GM23248 (cell line): ENCODE data around the gene MCF2L. TPM values are rescaled to one million over a fixed set of nuclear protein-coding genes. Genes with fewer than 3 reads are reported as not detected.

Source experiments
- DNase-seq: peaks from one replicate; pipeline ENCODE4 v3.0.0-alpha.2; 2015
- H2AFZ ChIP-seq: fragments of 200-600 bp; sonication (generic); 2 replicates; pipeline ENCODE4 v1.6.1; 2016; ENCODE audit warnings: antibody characterized with exemption
- H3F3A ChIP-seq: fragments of 200-600 bp; sonication (generic); 2 replicates; pipeline ENCODE4 v1.6.1; 2016; ENCODE audit warnings: mild to moderate bottlenecking, antibody characterized with exemption, mixed run types; ENCODE audit not compliant: insufficient read depth
- H3K27ac ChIP-seq: fragments of 200-600 bp; sonication (generic); 2 replicates; pipeline ENCODE4 v1.5.1; 2016; ENCODE audit warnings: mild to moderate bottlenecking
- H3K27me3 ChIP-seq: fragments of 200-600 bp; sonication (generic); replicated peaks from 2 replicates; pipeline ENCODE4 v1.6.1; 2016; ENCODE audit warnings: mild to moderate bottlenecking; ENCODE audit not compliant: insufficient read depth
- H3K36me3 ChIP-seq: fragments of 200-600 bp; sonication (generic); 2 replicates; pipeline ENCODE4 v1.6.1; 2016; ENCODE audit warnings: low read depth, mild to moderate bottlenecking
- H3K4me1 ChIP-seq: fragments of 200-600 bp; sonication (generic); 2 replicates; pipeline ENCODE4 v1.6.1; 2016; ENCODE audit warnings: mild to moderate bottlenecking; ENCODE audit not compliant: insufficient read depth
- H3K4me2 ChIP-seq: fragments of 200-600 bp; sonication (generic); one replicate; pipeline ENCODE4 v1.6.1; 2016; ENCODE audit warnings: mild to moderate bottlenecking; ENCODE audit not compliant: unreplicated experiment
- H3K4me3 ChIP-seq: fragments of 200-600 bp; sonication (generic); 2 replicates; pipeline ENCODE4 v1.5.1; 2016; ENCODE audit warnings: mild to moderate bottlenecking
- H3K79me2 ChIP-seq: fragments of 200-600 bp; sonication (generic); 2 replicates; pipeline ENCODE4 v1.6.1; 2016; ENCODE audit warnings: mild to moderate bottlenecking; ENCODE audit not compliant: insufficient read depth
- H3K9ac ChIP-seq: fragments of 200-600 bp; sonication (generic); 2 replicates; pipeline ENCODE4 v1.6.1; 2016; ENCODE audit warnings: mild to moderate bottlenecking
- H3K9me2 ChIP-seq: fragments of 200-600 bp; sonication (generic); 2 replicates; pipeline ENCODE4 v1.6.1; 2016; ENCODE audit warnings: mixed run types, mild to moderate bottlenecking, moderate library complexity; ENCODE audit not compliant: insufficient read depth
- H3K9me3 ChIP-seq: fragments of 200-600 bp; sonication (generic); one replicate; pipeline ENCODE4 v1.6.1; 2017; ENCODE audit warnings: low read depth
- H4K20me1 ChIP-seq: fragments of 200-600 bp; sonication (generic); 2 replicates; pipeline ENCODE4 v1.6.0; 2016; ENCODE audit not compliant: insufficient read depth
- EZH2 ChIP-seq: fragments of 200-600 bp; sonication (generic); IDR thresholded peaks from 2 replicates; pipeline ENCODE4 v1.6.1; 2018; ENCODE audit warnings: antibody characterized with exemption, mild to moderate bottlenecking; ENCODE audit not compliant: insufficient read depth, poor library complexity, severe bottlenecking
- EZH2phosphoT487 ChIP-seq: fragments of 200-600 bp; sonication (generic); IDR thresholded peaks from 2 replicates; pipeline ENCODE4 v1.6.1; 2018; ENCODE audit warnings: antibody characterized with exemption, moderate library complexity, mild to moderate bottlenecking, low read depth; ENCODE audit not compliant: insufficient read depth
- WGBS, 2 experiments: methylation state at CpG; one replicate each; pipeline ENCODE4 v1.1.6; 2015 to 2017; ENCODE audit warnings: low lambda C conversion rate in 2 of 2, low coverage in 1 of 2; ENCODE audit errors: missing lambda C conversion rate in 2 of 2; 5-methylcytosine and 5-hydroxymethylcytosine counted together
- in situ Hi-C: fragments of 300-500 bp; cut with MboI; formaldehyde crosslinking; loops from 2 replicates; pipeline ENCODE4 v1.15.0; 2020
- polyA plus RNA-seq: library from polyadenylated mRNA; unstranded; fragments of >200 nt; fragmentation: Nextera tagmentation; extraction: Ambion mirVana; gene quantifications from 2 replicates; pipeline ENCODE4 v1.2.1, GENCODE V29; 2016
- total RNA-seq: library from RNA; depleted of rRNA; stranded (reverse); fragments of >200 nt; shearing (Covaris generic); gene quantifications from 2 replicates; pipeline ENCODE4 v1.2.3, GENCODE V29; 2014

Gene MCF2L
- total and polyA plus RNA-seq, 2 experiments from 2014 or later = not detected

DNA sequence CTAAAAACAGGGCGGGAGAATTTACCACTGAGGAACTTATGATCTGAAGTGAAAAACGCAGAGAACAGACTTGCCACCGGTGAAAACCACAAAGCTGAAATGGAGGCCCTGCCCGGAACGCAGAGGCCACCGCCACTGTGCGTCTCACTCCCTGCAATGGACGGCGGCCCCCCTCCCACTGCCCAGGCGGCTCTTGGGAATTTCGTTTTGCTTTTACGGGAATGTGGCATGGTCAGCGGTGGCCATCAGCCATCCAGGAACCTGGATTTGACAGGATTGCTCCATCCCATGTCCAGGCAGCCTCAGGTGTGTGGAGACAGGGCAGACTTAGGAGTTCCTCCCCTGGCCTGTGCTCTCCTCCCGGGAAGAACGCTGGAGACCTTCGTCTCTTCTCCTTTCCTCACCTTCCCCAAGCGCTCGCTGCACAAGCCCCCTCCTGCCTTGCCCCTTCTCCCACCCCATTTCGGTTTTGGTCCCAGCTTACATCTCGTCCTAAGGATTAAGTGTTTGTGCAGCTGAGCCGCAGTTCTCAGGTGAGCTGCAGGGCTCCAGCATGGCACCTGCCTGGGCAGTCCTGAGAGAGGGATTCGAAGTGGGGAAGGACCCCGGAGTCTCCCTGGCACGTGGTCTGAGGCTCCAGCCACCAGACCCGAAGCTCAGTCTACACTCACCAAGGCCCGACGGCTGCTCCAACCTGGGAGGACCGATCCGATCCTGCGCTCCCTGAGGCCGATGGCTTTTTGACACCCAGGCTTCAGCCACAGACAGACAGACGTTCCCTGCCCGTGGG is 49.9 kb downstream of the MCF2L start:
- H3K9me2 ChIP-seq = no peaks in the 10 kb centered on the region
- H2AFZ ChIP-seq = no peak overlapping the region
- no peaks in the 10 kb centered on the region; the same call in 1 of the 2 replicates for H3K27me3 ChIP-seq
- H3K27ac ChIP-seq = no peak overlapping the region
- H3K9ac ChIP-seq = no peak overlapping the region
- no peak overlapping the region for H3K4me3 ChIP-seq
- no peaks in the 10 kb centered on the region for H3K9me3 ChIP-seq
- no peaks in the 10 kb centered on the region for H3K36me3 ChIP-seq
- no peak for DNase-seq
- H3F3A ChIP-seq = no peaks in the 10 kb centered on the region
- no peaks in the 10 kb centered on the region for H4K20me1 ChIP-seq
- no peaks in the 10 kb centered on the region for H3K4me1 ChIP-seq
- TF ChIP-seq EZH2phosphoT487 = no peak
- TF ChIP-seq EZH2 = no peak
- in situ Hi-C loops = no loop called here
- no peaks in the 10 kb centered on the region for H3K79me2 ChIP-seq
- no peak overlapping the region for H3K4me2 ChIP-seq
- WGBS, 2 experiments = 71 to 72% methylated on average over 30 to 33 of the region's 33 CpGs

GRCh38 chr13:113020323-113021080 is 51.5 kb downstream of the MCF2L start:
- WGBS, 2 experiments = 77 to 79% methylated on average over 17 of the region's 17 CpGs
- Histone ChIP-seq H3K27me3 (no peaks in the 10 kb centered on the region; the same call in 1 of the 2 replicates), H3K4me1 (no peaks in the 10 kb centered on the region), H3K4me2 (no peak overlapping the region), H3K4me3 (no peak overlapping the region), H3F3A (no peaks in the 10 kb centered on the region), H3K9me3 (no peaks in the 10 kb centered on the region), H3K9me2 (no peaks in the 10 kb centered on the region), H4K20me1 (no peaks in the 10 kb centered on the region), H3K27ac (no peak overlapping the region), H3K9ac (no peak overlapping the region), H3K36me3 (no peaks in the 10 kb centered on the region), H2AFZ (no peak overlapping the region), H3K79me2 (no peaks in the 10 kb centered on the region)
- no peak for TF ChIP-seq EZH2
- no peak for TF ChIP-seq EZH2phosphoT487
- in situ Hi-C loops = no loop called here
- no peak for DNase-seq

DNA sequence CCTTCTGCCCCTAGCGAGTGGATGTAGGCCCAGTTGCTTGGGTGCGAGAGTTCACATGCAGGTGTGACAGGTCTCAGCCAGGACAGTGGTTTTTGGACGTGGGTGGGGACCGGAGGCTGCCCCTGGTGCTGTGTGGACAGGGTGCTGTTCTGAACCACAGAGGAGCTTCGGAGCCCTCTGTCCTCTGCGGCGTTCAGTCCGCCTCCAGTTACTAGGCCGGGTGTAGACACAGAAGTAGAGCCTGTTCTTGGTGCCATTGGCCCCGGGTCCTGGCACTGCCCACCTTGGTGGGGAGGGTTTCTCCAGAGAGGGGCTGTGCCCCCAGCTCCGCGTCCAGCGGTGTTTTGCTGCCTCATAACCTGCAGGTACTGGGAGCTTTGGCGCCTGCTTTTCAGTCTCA is 52.4 kb downstream of the MCF2L start:
- Histone ChIP-seq H3K9ac (no peak overlapping the region), H3K27ac (no peak overlapping the region), H2AFZ (no peak overlapping the region), H3K4me3 (no peak overlapping the region), H3K9me2 (no peaks in the 10 kb centered on the region), H3K27me3 (no peaks in the 10 kb centered on the region; the same call in 1 of the 2 replicates), H3K79me2 (no peaks in the 10 kb centered on the region), H3K36me3 (no peaks in the 10 kb centered on the region), H3K9me3 (no peaks in the 10 kb centered on the region), H4K20me1 (no peaks in the 10 kb centered on the region), H3F3A (no peaks in the 10 kb centered on the region), H3K4me1 (no peaks in the 10 kb centered on the region), H3K4me2 (no peak overlapping the region)
- TF ChIP-seq EZH2 = no peak
- TF ChIP-seq EZH2phosphoT487 = no peak
- in situ Hi-C loops = no loop called here
- no peak for DNase-seq
- 66 to 72% methylated on average over 14 of the region's 14 CpGs for WGBS, 2 experiments

DNA sequence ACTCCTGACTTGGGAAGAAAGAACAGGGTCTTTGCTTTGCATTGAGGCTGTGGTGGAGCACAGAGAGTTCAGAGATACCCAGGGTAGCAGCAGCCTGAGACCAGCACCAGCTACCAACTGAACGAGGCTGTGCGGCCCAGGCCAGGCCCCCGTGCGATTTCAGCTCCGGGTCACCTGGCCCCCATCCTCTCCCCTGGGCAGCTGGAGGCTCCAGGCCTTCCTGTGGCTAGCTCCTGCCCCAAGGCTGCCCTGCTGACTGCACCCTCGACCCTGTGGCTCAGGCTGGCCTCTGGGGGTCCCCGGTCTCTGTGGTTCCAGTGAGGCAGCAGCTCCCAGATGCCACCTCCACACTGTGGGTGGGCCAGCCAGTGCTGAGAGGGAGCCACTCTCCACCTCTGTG is 52.8 kb downstream of the MCF2L start:
- Histone ChIP-seq H3K79me2 (no peaks in the 10 kb centered on the region), H3K27me3 (no peaks in the 10 kb centered on the region; the same call in 1 of the 2 replicates), H3K4me3 (no peak overlapping the region), H3K27ac (no peak overlapping the region), H4K20me1 (no peaks in the 10 kb centered on the region), H3K9ac (no peak overlapping the region), H3K4me2 (no peak overlapping the region), H3F3A (no peaks in the 10 kb centered on the region), H2AFZ (no peak overlapping the region), H3K36me3 (no peaks in the 10 kb centered on the region), H3K9me3 (no peaks in the 10 kb centered on the region), H3K4me1 (no peaks in the 10 kb centered on the region), H3K9me2 (no peaks in the 10 kb centered on the region)
- in situ Hi-C loops = no loop called here
- 79 to 85% methylated on average over 6 to 7 of the region's 7 CpGs for WGBS, 2 experiments
- DNase-seq = no peak
- TF ChIP-seq EZH2phosphoT487 = no peak
- TF ChIP-seq EZH2 = no peak
